HG03097 (cell line): ENCODE results near the gene MEGF6.
"Not testable (repeated sequence)": the region's sequence is repeated elsewhere in the genome, so short reads cannot be mapped to it uniquely, and the experiment has no call there.

Source experiments
- ATAC-seq: cut with Tn5 transposase; IDR thresholded peaks from one replicate; pipeline ENCODE4 v1.9.1; 2021; ENCODE audit not compliant: unreplicated experiment, low FRiP score

The MEGF6 gene

GRCh38 chr1:3596663-3597598, 14.4 kb downstream of the MEGF6 start:
- ATAC-seq: no peak

GRCh38 chr1:3595949-3596348, 15.4 kb downstream of the MEGF6 start:
- ATAC-seq: no peak

GRCh38 chr1:3594706-3595377, 16.5 kb downstream of the MEGF6 start:
- ATAC-seq: no peak

GRCh38 chr1:3593745-3594144, 17.6 kb downstream of the MEGF6 start:
- no peak for ATAC-seq

GRCh38 chr1:3593334-3593733, 18.0 kb downstream of the MEGF6 start:
- ATAC-seq: no peak

- ATAC-seq: no peak
Measured at GRCh38 chr1:3590951-3591865, 20.1 kb downstream of the MEGF6 start.

GRCh38 chr1:3590139-3590763, 21.1 kb downstream of the MEGF6 start:
- ATAC-seq: no peak

GRCh38 chr1:3588395-3588794, 22.9 kb downstream of the MEGF6 start:
- no peak for ATAC-seq

GRCh38 chr1:3586986-3587759, 24.1 kb downstream of the MEGF6 start:
- no peak for ATAC-seq

GRCh38 chr1:3585940-3586568, 25.3 kb downstream of the MEGF6 start:
- ATAC-seq: no peak

GRCh38 chr1:3585353-3585868, 25.9 kb downstream of the MEGF6 start:
- not testable (repeated sequence) for ATAC-seq

GRCh38 chr1:3584915-3585314, 26.4 kb downstream of the MEGF6 start:
- ATAC-seq: no peak

- not testable (repeated sequence) for ATAC-seq
Measured at GRCh38 chr1:3583751-3584150, 27.6 kb downstream of the MEGF6 start.

- no peak for ATAC-seq
Measured at GRCh38 chr1:3581296-3582036, 29.8 kb downstream of the MEGF6 start.

GRCh38 chr1:3580231-3580630, 31.1 kb downstream of the MEGF6 start:
- no peak for ATAC-seq

- ATAC-seq: no peak
Measured at GRCh38 chr1:3579626-3580025, 31.7 kb downstream of the MEGF6 start.

- no peak for ATAC-seq
Measured at GRCh38 chr1:3578906-3579305, 32.4 kb downstream of the MEGF6 start.

- ATAC-seq: no peak
Measured at GRCh38 chr1:3578433-3578805, 32.9 kb downstream of the MEGF6 start.
